HepG2 (cell line): ENCODE measurements around the gene AGAP3. TPM values are rescaled to one million over a fixed set of nuclear protein-coding genes. Genes with fewer than 3 reads are reported as not detected.
A peak's percentile ranks its signal among the peaks of the same experiment; 100 is the strongest.

Experiments
- CBX1 ChIP-seq: IDR thresholded peaks from one replicate; pipeline ENCODE4 v1.6.1; 2016; ENCODE audit warnings: antibody characterized with exemption, low read depth
- CENPX ChIP-seq: sonication (generic); formaldehyde crosslinking; IDR thresholded peaks from 2 replicates; pipeline ENCODE4 v1.9.0; 2021; ENCODE audit warnings: mild to moderate bottlenecking, missing genetic modification reagents, moderate library complexity
- ELF4 ChIP-seq: sonication (generic); formaldehyde crosslinking; IDR thresholded peaks from 2 replicates; pipeline ENCODE4 v1.5.0; 2020; ENCODE audit warnings: missing genetic modification reagents, mild to moderate bottlenecking, moderate library complexity, borderline replicate concordance
- GZF1 ChIP-seq: sonication (generic); formaldehyde crosslinking; IDR thresholded peaks from 2 replicates; pipeline ENCODE4 v1.5.1; 2020; ENCODE audit warnings: mild to moderate bottlenecking, missing genetic modification reagents
- NFE2 ChIP-seq: sonication (generic); formaldehyde crosslinking; IDR thresholded peaks from 2 replicates; pipeline ENCODE4 v1.4.0; 2020; ENCODE audit warnings: missing genetic modification reagents
- TCF12 ChIP-seq, 2 experiments: fragments of 450-650 bp in 1 of 2; sonication (generic) in 1 of 2; formaldehyde crosslinking in 1 of 2; IDR thresholded peaks; 2 replicates each; pipeline versions ENCODE4 v1.6.1 to v1.8.0; 2017 to 2022; ENCODE audit warnings: antibody characterized with exemption in 1 of 2, mild to moderate bottlenecking in 1 of 2, missing genetic modification reagents in 1 of 2, moderate library complexity in 1 of 2
- U2AF2 ChIP-seq: fragments of 200-400 bp; formaldehyde crosslinking; IDR thresholded peaks from 2 replicates; pipeline ENCODE4 v1.6.1; 2017; ENCODE audit warnings: low read depth, mild to moderate bottlenecking, low read length
- ZFP36L2 ChIP-seq: sonication (generic); formaldehyde crosslinking; IDR thresholded peaks from 2 replicates; pipeline ENCODE4 v1.4.0; 2020; ENCODE audit warnings: missing genetic modification reagents
- ZNF274 ChIP-seq: sonication (generic); formaldehyde crosslinking; IDR thresholded peaks from 2 replicates; pipeline ENCODE4 v1.5.1; 2020; ENCODE audit warnings: mild to moderate bottlenecking, missing genetic modification reagents
- ZNF3 ChIP-seq: IDR thresholded peaks from 2 replicates; pipeline ENCODE4 v1.7.0; 2017; ENCODE audit warnings: inconsistent platforms
- ZNF350 ChIP-seq: sonication (generic); formaldehyde crosslinking; IDR thresholded peaks from 2 replicates; pipeline ENCODE4 v1.4.0; 2020; ENCODE audit warnings: mild to moderate bottlenecking, low read depth, missing genetic modification reagents, borderline replicate concordance
- ZNF607 ChIP-seq: sonication (generic); formaldehyde crosslinking; IDR thresholded peaks from 2 replicates; pipeline ENCODE4 v1.5.1; 2020; ENCODE audit warnings: missing genetic modification reagents, mild to moderate bottlenecking, borderline replicate concordance
- ZNF83 ChIP-seq: sonication (generic); formaldehyde crosslinking; IDR thresholded peaks from 2 replicates; pipeline ENCODE4 v1.4.0; 2020; ENCODE audit warnings: missing genetic modification reagents, mild to moderate bottlenecking, borderline replicate concordance
- ZSCAN21 ChIP-seq: sonication (generic); formaldehyde crosslinking; IDR thresholded peaks from 2 replicates; pipeline ENCODE4 v1.8.0; 2022; ENCODE audit warnings: mild to moderate bottlenecking, missing genetic modification reagents, moderate library complexity, borderline replicate concordance
- polyA plus RNA-seq, 8 experiments: library from polyadenylated mRNA; depleted of rRNA in 3 of 8; stranded (reverse) in 7 of 8; unstranded in 1 of 8; fragments of >200 nt; fragmentation: Illumina TruSeq in 4 of 8; extraction: Trizol in 4 of 8; gene quantifications; 2 replicates each; pipeline versions ENCODE4 v1.2.1 to v1.2.3, GENCODE V29; 2011 to 2016; ENCODE audit warnings: low read depth in 4 of 8, missing spikeins in 1 of 8, mixed read lengths in 1 of 8; ENCODE audit not compliant: insufficient read depth in 1 of 8
- total RNA-seq, 5 experiments: library from RNA; depleted of rRNA; stranded (reverse); fragments of >200 nt; fragmentation: Illumina TruSeq; extraction: Trizol; gene quantifications; 2 replicates each; pipeline ENCODE4 v1.2.3, GENCODE V29; 2016; ENCODE audit warnings: low read depth in 1 of 5
- TF ChIP-seq, protein P1 (sequence below): sonication (generic); formaldehyde crosslinking; IDR thresholded peaks from one replicate; pipeline ENCODE4 v1.5.1; 2020; ENCODE audit warnings: mild to moderate bottlenecking, missing genetic modification reagents; ENCODE audit errors: not compliant biosample characterization
- TF ChIP-seq, protein P2 (sequence below): sonication (generic); formaldehyde crosslinking; IDR thresholded peaks from 2 replicates; pipeline ENCODE4 v1.5.1; 2020; ENCODE audit warnings: missing genetic modification reagents, mild to moderate bottlenecking, borderline replicate concordance
- TF ChIP-seq, protein P3 (sequence below): sonication (generic); formaldehyde crosslinking; IDR thresholded peaks from 2 replicates; pipeline ENCODE4 v1.8.1; 2023; ENCODE audit warnings: mild to moderate bottlenecking, missing genetic modification reagents

Gene AGAP3
- total and polyA plus RNA-seq, 2 of the 13 experiments (the other 11 are each of a cell fraction or from before 2014, with no cell fraction given) = 31.3 to 61.4 TPM

DNA sequence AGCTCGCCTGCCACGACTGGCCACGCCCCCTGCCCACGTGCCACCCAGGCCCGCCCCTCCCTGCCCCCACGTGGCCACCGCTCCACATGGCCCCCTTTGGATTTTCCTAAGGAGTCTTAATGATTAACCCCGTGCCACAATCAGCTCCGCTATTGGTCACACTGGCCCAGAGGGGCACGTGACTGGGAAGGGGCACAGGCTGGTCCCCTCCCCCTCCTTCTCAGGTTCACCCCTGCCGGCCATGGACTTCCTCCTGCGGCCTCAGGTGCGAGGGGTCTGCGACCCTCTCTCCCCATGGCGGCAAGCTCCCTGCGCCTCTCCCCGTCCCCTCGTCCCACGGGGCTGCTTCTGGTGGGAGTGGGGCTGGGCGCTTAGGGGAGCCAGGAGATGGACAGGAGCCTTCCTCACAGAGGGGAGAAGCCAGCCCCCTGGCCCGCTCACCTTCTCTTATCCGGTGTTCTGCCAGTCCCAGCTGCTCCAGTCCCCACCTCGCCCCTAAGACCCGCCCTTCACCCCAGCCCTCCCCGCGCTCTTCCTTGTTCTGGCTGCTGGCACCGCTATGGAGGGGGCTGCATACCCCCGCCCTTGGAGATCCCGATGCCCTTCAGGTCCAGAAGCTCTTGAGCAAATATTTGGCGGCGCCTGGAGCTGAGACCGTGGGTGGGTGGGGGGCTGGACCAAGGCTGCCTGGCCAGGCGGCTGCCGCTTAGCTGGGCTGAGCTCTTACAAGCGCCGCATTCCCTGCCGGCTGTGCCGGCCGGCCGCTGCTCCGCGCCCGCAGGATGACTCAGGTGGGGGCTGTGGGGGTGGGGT lies 23.7 kb upstream of the AGAP3 start (continued):
- TF ChIP-seq, protein P1, sequence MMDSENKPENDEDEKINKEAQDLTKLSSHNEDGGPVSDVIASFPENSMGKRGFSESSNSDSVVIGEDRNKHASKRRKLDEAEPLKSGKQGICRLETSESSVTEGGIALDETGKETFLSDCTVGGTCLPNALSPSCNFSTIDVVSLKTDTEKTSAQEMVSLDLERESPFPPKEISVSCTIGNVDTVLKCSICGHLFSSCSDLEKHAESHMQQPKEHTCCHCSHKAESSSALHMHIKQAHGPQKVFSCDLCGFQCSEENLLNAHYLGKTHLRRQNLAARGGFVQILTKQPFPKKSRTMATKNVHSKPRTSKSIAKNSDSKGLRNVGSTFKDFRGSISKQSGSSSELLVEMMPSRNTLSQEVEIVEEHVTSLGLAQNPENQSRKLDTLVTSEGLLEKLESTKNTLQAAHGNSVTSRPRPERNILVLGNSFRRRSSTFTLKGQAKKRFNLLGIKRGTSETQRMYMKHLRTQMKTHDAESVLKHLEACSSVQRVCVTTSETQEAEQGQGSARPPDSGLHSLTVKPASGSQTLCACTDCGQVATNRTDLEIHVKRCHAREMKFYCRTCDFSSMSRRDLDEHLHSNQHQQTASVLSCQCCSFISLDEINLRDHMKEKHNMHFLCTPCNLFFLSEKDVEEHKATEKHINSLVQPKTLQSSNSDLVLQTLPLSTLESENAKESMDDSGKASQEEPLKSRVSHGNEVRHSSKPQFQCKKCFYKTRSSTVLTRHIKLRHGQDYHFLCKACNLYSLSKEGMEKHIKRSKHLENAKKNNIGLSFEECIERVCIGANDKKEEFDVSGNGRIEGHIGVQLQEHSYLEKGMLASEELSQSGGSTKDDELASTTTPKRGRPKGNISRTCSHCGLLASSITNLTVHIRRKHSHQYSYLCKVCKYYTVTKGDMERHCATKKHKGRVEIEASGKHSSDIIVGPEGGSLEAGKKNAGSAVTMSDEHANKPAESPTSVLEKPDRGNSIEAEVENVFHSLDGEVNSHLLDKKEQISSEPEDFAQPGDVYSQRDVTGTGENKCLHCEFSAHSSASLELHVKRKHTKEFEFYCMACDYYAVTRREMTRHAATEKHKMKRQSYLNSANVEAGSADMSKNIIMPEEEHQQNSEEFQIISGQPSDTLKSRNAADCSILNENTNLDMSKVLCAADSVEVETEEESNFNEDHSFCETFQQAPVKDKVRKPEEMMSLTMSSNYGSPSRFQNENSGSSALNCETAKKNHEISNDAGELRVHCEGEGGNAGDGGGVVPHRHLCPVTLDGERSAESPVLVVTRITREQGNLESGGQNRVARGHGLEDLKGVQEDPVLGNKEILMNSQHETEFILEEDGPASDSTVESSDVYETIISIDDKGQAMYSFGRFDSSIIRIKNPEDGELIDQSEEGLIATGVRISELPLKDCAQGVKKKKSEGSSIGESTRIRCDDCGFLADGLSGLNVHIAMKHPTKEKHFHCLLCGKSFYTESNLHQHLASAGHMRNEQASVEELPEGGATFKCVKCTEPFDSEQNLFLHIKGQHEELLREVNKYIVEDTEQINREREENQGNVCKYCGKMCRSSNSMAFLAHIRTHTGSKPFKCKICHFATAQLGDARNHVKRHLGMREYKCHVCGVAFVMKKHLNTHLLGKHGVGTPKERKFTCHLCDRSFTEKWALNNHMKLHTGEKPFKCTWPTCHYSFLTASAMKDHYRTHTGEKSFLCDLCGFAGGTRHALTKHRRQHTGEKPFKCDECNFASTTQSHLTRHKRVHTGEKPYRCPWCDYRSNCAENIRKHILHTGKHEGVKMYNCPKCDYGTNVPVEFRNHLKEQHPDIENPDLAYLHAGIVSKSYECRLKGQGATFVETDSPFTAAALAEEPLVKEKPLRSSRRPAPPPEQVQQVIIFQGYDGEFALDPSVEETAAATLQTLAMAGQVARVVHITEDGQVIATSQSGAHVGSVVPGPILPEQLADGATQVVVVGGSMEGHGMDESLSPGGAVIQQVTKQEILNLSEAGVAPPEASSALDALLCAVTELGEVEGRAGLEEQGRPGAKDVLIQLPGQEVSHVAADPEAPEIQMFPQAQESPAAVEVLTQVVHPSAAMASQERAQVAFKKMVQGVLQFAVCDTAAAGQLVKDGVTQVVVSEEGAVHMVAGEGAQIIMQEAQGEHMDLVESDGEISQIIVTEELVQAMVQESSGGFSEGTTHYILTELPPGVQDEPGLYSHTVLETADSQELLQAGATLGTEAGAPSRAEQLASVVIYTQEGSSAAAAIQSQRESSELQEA = no peak
- peak; percentile 82; the same call in 1 of the 2 replicates for TF ChIP-seq ZNF350 (CRISPR knock-in tag)
- TF ChIP-seq ZNF274 (CRISPR knock-in tag) = no peak
- no peak for TF ChIP-seq GZF1 (CRISPR knock-in tag)
- TF ChIP-seq, protein P2, sequence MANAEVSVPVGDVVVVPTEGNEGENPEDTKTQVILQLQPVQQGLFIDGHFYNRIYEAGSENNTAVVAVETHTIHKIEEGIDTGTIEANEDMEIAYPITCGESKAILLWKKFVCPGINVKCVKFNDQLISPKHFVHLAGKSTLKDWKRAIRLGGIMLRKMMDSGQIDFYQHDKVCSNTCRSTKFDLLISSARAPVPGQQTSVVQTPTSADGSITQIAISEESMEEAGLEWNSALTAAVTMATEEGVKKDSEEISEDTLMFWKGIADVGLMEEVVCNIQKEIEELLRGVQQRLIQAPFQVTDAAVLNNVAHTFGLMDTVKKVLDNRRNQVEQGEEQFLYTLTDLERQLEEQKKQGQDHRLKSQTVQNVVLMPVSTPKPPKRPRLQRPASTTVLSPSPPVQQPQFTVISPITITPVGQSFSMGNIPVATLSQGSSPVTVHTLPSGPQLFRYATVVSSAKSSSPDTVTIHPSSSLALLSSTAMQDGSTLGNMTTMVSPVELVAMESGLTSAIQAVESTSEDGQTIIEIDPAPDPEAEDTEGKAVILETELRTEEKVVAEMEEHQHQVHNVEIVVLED (CRISPR knock-in tag) = peak; percentile 69
- TF ChIP-seq TCF12 (IDR thresholded peaks at IDR 0.05) = no peak
- 0 out of 2 replicates have a peak, but pooled peaks have one; percentile 1 for TF ChIP-seq TCF12 (CRISPR knock-in tag; IDR thresholded peaks at IDR 0.05)
- TF ChIP-seq ZFP36L2 (CRISPR knock-in tag) = no peak
- TF ChIP-seq CENPX = no peak
- TF ChIP-seq ZNF607 (CRISPR knock-in tag) = 0 out of 2 replicates have a peak, but pooled peaks have one; percentile 76
- TF ChIP-seq, protein P3, sequence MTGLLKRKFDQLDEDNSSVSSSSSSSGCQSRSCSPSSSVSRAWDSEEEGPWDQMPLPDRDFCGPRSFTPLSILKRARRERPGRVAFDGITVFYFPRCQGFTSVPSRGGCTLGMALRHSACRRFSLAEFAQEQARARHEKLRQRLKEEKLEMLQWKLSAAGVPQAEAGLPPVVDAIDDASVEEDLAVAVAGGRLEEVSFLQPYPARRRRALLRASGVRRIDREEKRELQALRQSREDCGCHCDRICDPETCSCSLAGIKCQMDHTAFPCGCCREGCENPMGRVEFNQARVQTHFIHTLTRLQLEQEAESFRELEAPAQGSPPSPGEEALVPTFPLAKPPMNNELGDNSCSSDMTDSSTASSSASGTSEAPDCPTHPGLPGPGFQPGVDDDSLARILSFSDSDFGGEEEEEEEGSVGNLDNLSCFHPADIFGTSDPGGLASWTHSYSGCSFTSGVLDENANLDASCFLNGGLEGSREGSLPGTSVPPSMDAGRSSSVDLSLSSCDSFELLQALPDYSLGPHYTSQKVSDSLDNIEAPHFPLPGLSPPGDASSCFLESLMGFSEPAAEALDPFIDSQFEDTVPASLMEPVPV (CRISPR knock-in tag) = no peak; the same call in 1 of the 2 replicates
- TF ChIP-seq U2AF2 = no peak
- no peak for TF ChIP-seq ZNF3 (CRISPR knock-in tag)
- TF ChIP-seq ZNF83 = no peak
- no peak for TF ChIP-seq NFE2 (CRISPR knock-in tag)
- no peak for TF ChIP-seq ELF4
- TF ChIP-seq CBX1 = no peak
- TF ChIP-seq ZSCAN21 (CRISPR knock-in tag) = 0 out of 2 replicates have a peak, but pooled peaks have one; percentile 2
